Measurements from ENCODE around the gene CLPX.

DNA sequence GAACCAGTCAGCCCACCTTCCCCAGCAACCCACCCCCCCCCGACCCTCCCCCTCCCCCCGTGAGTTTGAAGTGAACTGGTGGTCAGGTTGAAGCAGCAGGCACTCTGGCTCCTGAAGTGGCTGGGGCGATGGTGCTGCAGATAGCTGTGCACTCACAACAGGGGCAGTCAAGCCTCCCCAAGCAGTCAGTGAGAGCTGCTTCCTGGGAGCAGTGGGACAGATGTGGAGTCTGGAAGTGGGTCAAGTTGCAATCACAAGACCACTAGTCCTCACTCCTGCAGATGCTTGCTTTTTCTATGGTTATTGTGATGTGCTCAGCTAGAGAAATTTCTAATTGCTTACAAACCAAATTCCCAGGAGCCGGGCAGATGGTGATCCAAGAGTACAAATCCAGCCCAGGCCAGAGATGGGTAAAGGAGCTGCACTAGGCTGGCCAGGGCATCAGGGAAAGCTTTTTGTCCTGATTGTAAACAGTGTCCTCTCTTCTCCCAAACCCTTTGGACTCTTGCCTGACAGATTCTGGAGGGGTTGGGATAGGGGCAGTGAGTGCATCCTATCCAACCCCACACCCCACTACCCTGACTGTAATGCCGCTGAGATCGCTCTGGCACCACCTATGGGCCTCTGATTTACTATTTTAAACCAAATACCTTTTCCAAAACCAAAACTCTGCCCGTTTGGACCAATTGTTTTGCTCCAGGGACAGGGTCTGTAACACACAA is 9.8 kb upstream of the CLPX start:
- TF ChIP-seq POLR2AphosphoS5 (IDR thresholded peaks at IDR 0.05) (no peak), EP300 (IDR thresholded peaks at IDR 0.05) (no peak)
- TF ChIP-seq, protein P1, sequence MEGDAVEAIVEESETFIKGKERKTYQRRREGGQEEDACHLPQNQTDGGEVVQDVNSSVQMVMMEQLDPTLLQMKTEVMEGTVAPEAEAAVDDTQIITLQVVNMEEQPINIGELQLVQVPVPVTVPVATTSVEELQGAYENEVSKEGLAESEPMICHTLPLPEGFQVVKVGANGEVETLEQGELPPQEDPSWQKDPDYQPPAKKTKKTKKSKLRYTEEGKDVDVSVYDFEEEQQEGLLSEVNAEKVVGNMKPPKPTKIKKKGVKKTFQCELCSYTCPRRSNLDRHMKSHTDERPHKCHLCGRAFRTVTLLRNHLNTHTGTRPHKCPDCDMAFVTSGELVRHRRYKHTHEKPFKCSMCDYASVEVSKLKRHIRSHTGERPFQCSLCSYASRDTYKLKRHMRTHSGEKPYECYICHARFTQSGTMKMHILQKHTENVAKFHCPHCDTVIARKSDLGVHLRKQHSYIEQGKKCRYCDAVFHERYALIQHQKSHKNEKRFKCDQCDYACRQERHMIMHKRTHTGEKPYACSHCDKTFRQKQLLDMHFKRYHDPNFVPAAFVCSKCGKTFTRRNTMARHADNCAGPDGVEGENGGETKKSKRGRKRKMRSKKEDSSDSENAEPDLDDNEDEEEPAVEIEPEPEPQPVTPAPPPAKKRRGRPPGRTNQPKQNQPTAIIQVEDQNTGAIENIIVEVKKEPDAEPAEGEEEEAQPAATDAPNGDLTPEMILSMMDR (IDR thresholded peaks at IDR 0.05) = no peak

Measured in esophagus muscularis mucosa (tissue), 4 donors.